NB4 (cell line): ENCODE measurements around the gene NADSYN1.

ENCODE experiments used
- CTCF ChIP-seq: IDR thresholded peaks from one replicate; pipeline ENCODE4 v1.5.1; 2012; ENCODE audit warnings: low read depth, low read length
- MAX ChIP-seq: IDR thresholded peaks from 2 replicates; pipeline ENCODE4 v1.6.1; 2011; ENCODE audit warnings: low read depth, low read length
- MYC ChIP-seq: IDR thresholded peaks from 2 replicates; pipeline ENCODE4 v1.6.1; 2011; ENCODE audit warnings: low read depth, low read length
- POLR2A ChIP-seq: IDR thresholded peaks from 2 replicates; pipeline ENCODE4 v1.6.1; 2011; ENCODE audit warnings: mild to moderate bottlenecking; ENCODE audit not compliant: insufficient read length; ENCODE audit errors: extremely low read depth

GRCh38 chr11:71437399-71437798 lies 15.6 kb upstream of the NADSYN1 start:
- TF ChIP-seq CTCF (no peak), POLR2A (no peak), MYC (no peak), MAX (no peak)
